ENCODE measurements around the gene EFCAB11.

The EFCAB11 gene

GRCh38 chr14:89861630-89862029, 92.9 kb downstream of the EFCAB11 start:
- H3K27ac ChIP-seq: no peak overlapping the region
- TF ChIP-seq ZFX (IDR thresholded peaks at IDR 0.05): no peak
- TF ChIP-seq, protein P1, sequence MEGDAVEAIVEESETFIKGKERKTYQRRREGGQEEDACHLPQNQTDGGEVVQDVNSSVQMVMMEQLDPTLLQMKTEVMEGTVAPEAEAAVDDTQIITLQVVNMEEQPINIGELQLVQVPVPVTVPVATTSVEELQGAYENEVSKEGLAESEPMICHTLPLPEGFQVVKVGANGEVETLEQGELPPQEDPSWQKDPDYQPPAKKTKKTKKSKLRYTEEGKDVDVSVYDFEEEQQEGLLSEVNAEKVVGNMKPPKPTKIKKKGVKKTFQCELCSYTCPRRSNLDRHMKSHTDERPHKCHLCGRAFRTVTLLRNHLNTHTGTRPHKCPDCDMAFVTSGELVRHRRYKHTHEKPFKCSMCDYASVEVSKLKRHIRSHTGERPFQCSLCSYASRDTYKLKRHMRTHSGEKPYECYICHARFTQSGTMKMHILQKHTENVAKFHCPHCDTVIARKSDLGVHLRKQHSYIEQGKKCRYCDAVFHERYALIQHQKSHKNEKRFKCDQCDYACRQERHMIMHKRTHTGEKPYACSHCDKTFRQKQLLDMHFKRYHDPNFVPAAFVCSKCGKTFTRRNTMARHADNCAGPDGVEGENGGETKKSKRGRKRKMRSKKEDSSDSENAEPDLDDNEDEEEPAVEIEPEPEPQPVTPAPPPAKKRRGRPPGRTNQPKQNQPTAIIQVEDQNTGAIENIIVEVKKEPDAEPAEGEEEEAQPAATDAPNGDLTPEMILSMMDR (conservative IDR thresholded peaks at IDR 0.05): no peak

DNA sequence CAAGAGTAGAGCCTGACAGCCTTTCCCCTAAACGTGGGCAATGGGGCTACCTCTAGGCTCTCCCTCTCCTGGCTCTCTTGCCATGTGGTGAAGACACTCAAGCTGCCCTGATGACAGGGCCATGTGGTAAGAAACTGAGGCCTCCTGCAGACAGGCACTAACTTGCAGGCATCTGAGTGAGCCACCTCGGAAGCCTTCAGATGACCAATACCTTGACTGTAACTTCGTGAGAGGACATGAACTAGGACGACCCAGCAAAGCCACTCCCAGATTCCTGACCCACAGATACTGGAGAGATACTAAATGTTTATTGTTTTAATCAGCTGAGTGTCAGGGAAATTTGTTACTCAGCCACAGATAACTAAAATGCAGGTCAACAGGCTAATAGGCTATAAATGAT, 96.4 kb downstream of the EFCAB11 start:
- TF ChIP-seq, protein P1 (conservative IDR thresholded peaks at IDR 0.05): no peak
- no peak for TF ChIP-seq ZFX (IDR thresholded peaks at IDR 0.05)
- no peak overlapping the region for H3K27ac ChIP-seq

GRCh38 chr14:89856871-89857345, 97.6 kb downstream of the EFCAB11 start:
- H3K27ac ChIP-seq: no peak overlapping the region
- TF ChIP-seq, protein P1 (conservative IDR thresholded peaks at IDR 0.05): no peak
- no peak for TF ChIP-seq ZFX (IDR thresholded peaks at IDR 0.05)

GRCh38 chr14:89855961-89856656, 98.4 kb downstream of the EFCAB11 start:
- peak overlapping the region; percentile 42 for H3K27ac ChIP-seq

DNA sequence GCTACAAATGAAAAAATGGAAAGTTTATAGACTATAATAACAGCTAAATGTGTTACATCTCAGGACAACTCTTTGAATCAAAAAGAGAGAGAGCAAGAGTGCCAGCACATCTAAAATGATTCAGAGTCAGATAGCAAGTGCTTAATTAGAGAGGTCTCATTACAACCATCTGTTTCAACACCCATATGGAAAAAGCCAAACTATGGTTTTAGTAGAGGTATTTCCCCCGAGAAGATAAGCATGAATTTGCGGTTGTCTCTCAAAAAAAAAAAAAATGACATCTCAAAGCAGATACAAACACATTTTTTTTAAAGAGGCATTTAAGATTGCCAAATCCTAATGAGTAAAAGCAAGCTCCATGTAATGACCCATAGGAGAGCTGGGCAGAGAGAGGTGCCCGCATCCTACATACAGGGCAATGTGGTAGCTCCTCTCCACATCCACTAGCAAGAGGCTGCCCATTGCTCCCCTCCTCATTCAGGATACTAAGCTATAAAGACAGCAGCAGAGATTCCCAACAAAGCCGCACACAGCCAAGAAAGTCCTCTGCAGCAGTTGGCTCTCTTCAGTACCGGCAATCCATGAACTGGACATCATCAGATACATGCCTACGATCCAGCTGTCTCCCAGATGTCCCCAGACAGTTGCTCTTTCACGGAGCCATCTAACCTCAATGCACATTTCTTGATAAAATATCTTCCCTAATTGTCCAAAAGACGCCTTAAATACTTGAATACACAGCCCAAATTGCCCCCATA, 100.4 kb downstream of the EFCAB11 start:
- no peak overlapping the region for H3K27ac ChIP-seq
- TF ChIP-seq, protein P1 (conservative IDR thresholded peaks at IDR 0.05): no peak
- no peak for TF ChIP-seq ZFX (IDR thresholded peaks at IDR 0.05)

More at GRCh38 chr14:89855961-89856656, 98.4 kb downstream of the EFCAB11 start:
- TF ChIP-seq ZFX (IDR thresholded peaks at IDR 0.05): no peak
- TF ChIP-seq, protein P1 (conservative IDR thresholded peaks at IDR 0.05): no peak

DNA sequence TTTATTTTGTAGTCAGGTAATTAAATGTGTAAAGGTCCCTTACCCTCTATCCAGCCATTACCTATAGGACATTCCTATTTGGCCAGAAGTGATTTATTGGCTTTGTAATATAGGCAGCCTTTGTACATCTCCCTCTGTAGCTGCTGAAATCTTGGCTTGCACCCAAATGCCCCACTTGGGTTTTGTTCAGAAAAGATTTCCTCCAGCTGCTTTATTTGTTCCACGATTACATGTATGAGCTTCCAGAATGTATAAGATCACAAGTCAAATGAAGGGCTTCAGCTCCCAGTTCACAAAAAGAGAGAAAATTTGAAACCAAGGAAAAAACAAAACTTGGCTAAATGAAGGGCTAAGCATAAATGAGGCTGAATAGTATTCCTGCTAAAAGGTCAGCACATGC, 103.4 kb downstream of the EFCAB11 start:
- TF ChIP-seq ZFX (IDR thresholded peaks at IDR 0.05): no peak
- TF ChIP-seq, protein P1 (conservative IDR thresholded peaks at IDR 0.05): no peak

GRCh38 chr14:89849931-89850330, 104.6 kb downstream of the EFCAB11 start:
- TF ChIP-seq, protein P1 (conservative IDR thresholded peaks at IDR 0.05): no peak
- no peak for TF ChIP-seq ZFX (IDR thresholded peaks at IDR 0.05)
- H3K27ac ChIP-seq: no peak overlapping the region

More for the DNA sequence above, 103.4 kb downstream of the EFCAB11 start:
- no peak overlapping the region for H3K27ac ChIP-seq

Data from C4-2B (cell line).